NCI-H2107 (cell line): Measurements from ENCODE around the gene ADGRV1.

Experiments used
- DNase-seq: peaks from one replicate; lab custom pipeline; 2025; lab: John Stamatoyannopoulos, UW

The ADGRV1 gene

DNA sequence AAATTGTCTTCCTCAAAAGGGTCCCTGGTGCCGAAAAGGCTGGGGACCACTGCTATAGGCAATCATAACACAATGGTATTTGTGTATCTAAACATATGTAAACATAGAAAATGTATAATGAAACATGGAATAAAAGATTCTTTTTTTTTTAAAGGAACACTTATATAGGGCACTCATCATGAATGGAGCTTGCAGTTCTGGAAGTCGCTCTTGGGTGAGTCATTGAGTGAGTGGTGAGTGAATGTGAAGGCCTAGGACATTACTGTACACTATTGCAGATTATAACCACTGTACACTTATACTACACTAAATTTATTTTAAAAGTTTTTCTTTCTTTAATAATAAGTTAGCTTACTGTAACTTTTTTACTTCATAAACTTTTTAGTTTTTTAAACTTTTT is 648.1 kb downstream of the ADGRV1 start:
- no peak for DNase-seq

DNA sequence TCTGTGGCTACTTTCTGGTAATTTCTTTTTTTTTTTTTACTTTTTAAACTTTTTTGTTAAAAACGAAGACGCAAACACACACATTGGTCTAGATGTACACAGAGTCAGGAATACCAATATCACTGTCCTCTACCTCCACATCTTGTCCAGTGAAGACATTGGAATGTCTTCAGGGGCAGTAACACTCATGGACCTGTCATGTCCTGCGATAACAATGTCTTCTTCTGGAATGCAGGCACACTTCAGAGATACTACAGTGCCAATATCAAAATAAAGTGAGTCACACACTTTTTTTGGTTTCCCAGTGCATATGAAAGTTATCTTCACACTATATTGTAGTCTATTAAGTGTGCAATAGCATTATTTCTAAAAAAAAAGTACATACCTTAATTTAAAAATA is 648.7 kb downstream of the ADGRV1 start:
- DNase-seq = no peak

DNA sequence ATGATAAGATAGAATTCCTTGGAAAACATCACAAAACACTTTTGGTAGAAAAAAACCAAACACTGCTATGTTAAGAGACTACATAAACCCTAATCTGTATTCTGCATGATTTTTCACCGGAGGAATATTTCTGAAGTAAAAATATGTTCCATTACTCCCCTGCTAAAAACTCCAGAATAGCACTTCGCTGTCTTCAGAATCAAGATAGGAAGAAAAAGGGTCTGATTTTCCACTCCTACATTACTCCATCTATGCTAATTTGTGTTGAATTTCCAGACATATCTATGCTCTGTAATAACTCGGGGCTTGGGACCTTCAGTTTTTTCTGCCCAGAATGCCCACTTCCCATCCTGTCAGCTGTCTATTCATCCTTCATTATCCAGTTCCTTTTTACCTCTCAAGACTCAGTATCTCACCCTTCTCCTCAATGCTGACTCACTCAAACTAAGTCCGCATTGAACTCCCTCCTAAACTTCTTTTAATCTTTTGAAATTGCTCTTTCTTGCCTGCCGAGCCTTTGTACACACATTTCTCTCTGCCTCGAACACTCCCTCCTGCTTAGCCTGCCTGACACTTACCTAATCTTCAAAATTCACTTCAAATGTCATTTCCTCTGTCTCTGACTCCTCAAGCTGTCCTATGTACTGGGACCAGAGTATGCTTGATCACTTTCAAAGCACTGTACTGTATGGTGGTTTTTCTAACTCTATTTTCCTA is 653.6 kb downstream of the ADGRV1 start:
- DNase-seq = no peak

DNA sequence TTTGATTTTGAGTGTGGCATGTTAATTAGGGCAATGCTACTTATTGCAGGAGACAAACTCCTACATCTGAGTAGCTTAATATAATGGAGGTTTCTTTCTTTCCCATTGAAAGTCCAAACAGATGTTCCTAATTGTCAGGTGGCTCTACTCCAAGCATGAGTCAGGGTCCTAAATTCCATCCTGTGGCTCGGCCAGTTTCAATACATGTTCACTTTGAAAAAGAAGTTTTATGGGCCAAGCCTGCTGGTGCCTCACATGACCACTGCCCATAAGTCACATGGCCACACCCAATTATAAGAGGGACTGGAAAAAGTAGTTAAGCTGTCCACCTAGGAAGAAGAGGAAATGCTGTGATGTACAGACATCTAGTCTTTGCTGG is 654.1 kb downstream of the ADGRV1 start:
- no peak for DNase-seq
